Measurements from ENCODE around the gene RPSA. TPM values are rescaled to one million over a fixed set of nuclear protein-coding genes. Genes with fewer than 3 reads are reported as not detected.

RPSA gene
- total RNA-seq, 2 experiments from 2014 or later = 1,930 to 1,974 TPM

DNA sequence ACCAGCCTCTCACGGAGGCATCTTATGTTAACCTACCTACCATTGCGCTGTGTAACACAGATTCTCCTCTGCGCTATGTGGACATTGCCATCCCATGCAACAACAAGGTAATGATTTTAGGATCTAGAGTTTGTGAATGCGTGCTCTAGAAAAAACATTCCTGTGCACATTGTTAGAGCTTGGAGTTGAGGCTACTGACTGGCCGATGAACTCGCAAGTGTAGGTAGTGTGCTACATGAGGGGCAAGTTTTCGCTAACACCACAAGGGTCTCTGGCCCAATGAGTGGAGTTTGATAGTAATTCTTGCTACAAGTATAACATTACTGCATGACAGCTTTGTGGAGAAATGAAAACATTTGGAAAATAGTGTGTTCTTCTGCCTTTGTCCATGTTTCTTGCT, 4.4 kb downstream of the RPSA start:
- Mint-ChIP-seq H3K4me3 (no peak overlapping the region), H3K27ac (peak overlapping the region; percentile 55), H3K27me3 (no peaks in the 10 kb centered on the region), H3K4me1 (ENCODE audit: low read depth) (peaks cover 48% of the 10 kb centered on the region), H3K36me3 (ENCODE audit: low read depth) (peaks cover 86% of the 10 kb centered on the region), H3K9me3 (no peaks in the 10 kb centered on the region)
- POLR2A ChIA-PET = interaction anchor here (1.3 kb wide), 1 partner anchor 27 kb away, joined by 4 read pairs; no protein-coding TSS in a partner anchor
- DNase-seq = no peak
- H3K36me3 ChIP-seq (ENCODE audit: insufficient read depth, low read length) = peaks cover 69% of the 10 kb centered on the region
- no peak for ATAC-seq (ENCODE audit: poor library complexity)
- no peak overlapping the region for H3K4me3 ChIP-seq (ENCODE audit: low read length)
- TF ChIP-seq, protein P1, sequence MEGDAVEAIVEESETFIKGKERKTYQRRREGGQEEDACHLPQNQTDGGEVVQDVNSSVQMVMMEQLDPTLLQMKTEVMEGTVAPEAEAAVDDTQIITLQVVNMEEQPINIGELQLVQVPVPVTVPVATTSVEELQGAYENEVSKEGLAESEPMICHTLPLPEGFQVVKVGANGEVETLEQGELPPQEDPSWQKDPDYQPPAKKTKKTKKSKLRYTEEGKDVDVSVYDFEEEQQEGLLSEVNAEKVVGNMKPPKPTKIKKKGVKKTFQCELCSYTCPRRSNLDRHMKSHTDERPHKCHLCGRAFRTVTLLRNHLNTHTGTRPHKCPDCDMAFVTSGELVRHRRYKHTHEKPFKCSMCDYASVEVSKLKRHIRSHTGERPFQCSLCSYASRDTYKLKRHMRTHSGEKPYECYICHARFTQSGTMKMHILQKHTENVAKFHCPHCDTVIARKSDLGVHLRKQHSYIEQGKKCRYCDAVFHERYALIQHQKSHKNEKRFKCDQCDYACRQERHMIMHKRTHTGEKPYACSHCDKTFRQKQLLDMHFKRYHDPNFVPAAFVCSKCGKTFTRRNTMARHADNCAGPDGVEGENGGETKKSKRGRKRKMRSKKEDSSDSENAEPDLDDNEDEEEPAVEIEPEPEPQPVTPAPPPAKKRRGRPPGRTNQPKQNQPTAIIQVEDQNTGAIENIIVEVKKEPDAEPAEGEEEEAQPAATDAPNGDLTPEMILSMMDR (IDR thresholded peaks at IDR 0.05) = no peak
- H3K27ac ChIP-seq (ENCODE audit: low read depth in 1 of 2, low read length in 2 of 2) = no peak overlapping the region
- intact Hi-C loops (cut with DNase I, micrococcal nuclease) = no loop called here
- H3K4me1 ChIP-seq (ENCODE audit: insufficient read depth, low read length) = peaks cover 32% of the 10 kb centered on the region
- CTCF ChIA-PET = no interaction called here
- H3K9me3 ChIP-seq (ENCODE audit: control insufficient read depth in 1 of 2, insufficient read depth in 1 of 2, low read length in 2 of 2) = no peaks in the 10 kb centered on the region
- H3K27me3 ChIP-seq (ENCODE audit: control insufficient read depth in 1 of 2, insufficient read depth in 2 of 2, low read length in 2 of 2) = no peaks in the 10 kb centered on the region

DNA sequence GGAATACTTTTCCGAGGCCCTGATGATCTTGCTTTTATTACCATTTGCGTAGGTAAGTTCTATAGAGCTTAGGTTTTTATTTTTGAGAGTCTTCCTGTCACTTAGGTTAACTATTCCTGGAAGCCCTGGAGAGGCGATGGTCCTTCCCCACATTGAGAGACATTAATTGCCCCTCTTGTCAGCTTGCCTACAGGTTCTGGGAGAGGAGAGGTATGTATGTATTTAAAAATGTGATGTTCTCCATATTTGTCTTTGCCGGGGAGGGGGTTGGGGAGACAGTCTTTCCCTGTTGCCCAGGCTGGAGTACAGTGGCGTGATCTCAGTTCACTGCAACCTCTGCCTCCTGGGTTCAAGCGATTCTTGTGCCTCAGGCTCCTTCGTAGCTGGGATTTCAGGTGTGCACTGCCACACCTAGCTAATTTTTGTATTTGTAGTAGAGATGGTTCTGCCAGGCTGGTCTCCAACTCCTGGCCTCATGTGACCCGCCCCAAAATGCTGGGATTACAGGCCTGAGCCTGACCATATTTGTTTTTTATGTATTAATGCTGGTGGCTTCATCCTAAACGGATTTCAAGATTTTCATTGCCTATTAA, 6.2 kb downstream of the RPSA start:
- H3K27me3 Mint-ChIP-seq = no peaks in the 10 kb centered on the region
- no peak for ATAC-seq (ENCODE audit: poor library complexity)
- CTCF ChIA-PET = interaction anchor here (1.2 kb wide), 1 partner anchor 35 kb away, joined by 3 read pairs; no protein-coding TSS in a partner anchor
- peaks cover 28% of the 10 kb centered on the region for H3K4me1 ChIP-seq (ENCODE audit: insufficient read depth, low read length)
- H3K27ac ChIP-seq (ENCODE audit: low read depth in 1 of 2, low read length in 2 of 2) = no peak overlapping the region
- TF ChIP-seq, protein P1 (IDR thresholded peaks at IDR 0.05) = no peak
- POLR2A ChIA-PET = no interaction called here
- DNase-seq = no peak
- no peaks in the 10 kb centered on the region for H3K9me3 Mint-ChIP-seq
- H3K36me3 Mint-ChIP-seq (ENCODE audit: low read depth) = peaks cover 73% of the 10 kb centered on the region
- no peaks in the 10 kb centered on the region for H3K27me3 ChIP-seq (ENCODE audit: control insufficient read depth in 1 of 2, insufficient read depth in 2 of 2, low read length in 2 of 2)
- H3K9me3 ChIP-seq (ENCODE audit: control insufficient read depth in 1 of 2, insufficient read depth in 1 of 2, low read length in 2 of 2) = no peaks in the 10 kb centered on the region
- peaks cover 67% of the 10 kb centered on the region for H3K36me3 ChIP-seq (ENCODE audit: insufficient read depth, low read length)
- H3K4me3 Mint-ChIP-seq = no peak overlapping the region
- H3K4me1 Mint-ChIP-seq (ENCODE audit: low read depth) = peaks cover 36% of the 10 kb centered on the region
- intact Hi-C loops (cut with DNase I, micrococcal nuclease) = no loop called here
- no peak overlapping the region for H3K4me3 ChIP-seq (ENCODE audit: low read length)
- peak overlapping the region; percentile 19 for H3K27ac Mint-ChIP-seq

DNA sequence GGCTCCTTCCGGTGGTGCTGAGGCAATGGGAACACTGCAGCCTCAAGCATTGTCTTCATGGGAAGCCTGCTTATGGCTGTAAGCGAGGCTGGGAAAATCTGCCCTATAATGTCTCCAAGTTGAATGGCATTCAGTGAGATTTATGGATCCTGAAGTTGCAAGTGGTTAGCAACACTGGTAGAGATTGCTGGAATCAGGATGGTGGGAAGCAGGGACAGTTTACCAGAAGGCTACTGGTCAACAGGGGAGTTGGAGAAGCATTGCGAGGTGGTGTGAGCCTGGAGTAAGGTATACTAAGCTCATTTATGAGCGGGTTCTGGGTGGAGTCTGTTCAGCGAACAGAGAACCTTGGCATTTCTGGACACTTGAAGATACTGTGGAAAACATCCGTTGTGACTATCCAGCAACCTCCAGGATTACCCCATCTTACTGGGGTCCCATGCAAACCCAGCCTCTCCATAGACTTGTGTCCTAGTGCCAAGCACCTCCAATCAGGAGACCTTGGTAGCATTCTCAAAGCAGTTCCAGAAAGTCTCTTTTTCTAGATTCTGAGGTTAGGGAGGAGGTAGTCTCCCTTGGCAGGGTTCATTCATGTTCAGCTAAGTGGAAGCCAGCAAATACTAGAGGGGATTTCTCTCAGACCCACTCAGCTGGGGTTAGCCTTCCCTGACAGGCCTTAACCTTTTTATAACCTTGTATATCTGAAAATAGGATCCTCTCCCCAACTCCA, 7.3 kb downstream of the RPSA start:
- H3K27ac Mint-ChIP-seq = peak overlapping the region; percentile 19
- H3K27me3 Mint-ChIP-seq = no peaks in the 10 kb centered on the region
- Histone ChIP-seq H3K36me3 (ENCODE audit: insufficient read depth, low read length) (peaks cover 56% of the 10 kb centered on the region), H3K4me3 (ENCODE audit: low read length) (no peak overlapping the region), H3K9me3 (ENCODE audit: control insufficient read depth in 1 of 2, insufficient read depth in 1 of 2, low read length in 2 of 2) (no peaks in the 10 kb centered on the region), H3K27ac (ENCODE audit: low read depth in 1 of 2, low read length in 2 of 2) (no peak overlapping the region), H3K4me1 (ENCODE audit: insufficient read depth, low read length) (peaks cover 17% of the 10 kb centered on the region), H3K27me3 (ENCODE audit: control insufficient read depth in 1 of 2, insufficient read depth in 2 of 2, low read length in 2 of 2) (no peaks in the 10 kb centered on the region)
- POLR2A ChIA-PET = no interaction called here
- peaks cover 62% of the 10 kb centered on the region for H3K36me3 Mint-ChIP-seq (ENCODE audit: low read depth)
- H3K4me1 Mint-ChIP-seq (ENCODE audit: low read depth) = peaks cover 30% of the 10 kb centered on the region
- intact Hi-C loops (cut with DNase I, micrococcal nuclease) = no loop called here
- TF ChIP-seq, protein P1 (IDR thresholded peaks at IDR 0.05) = no peak
- no peaks in the 10 kb centered on the region for H3K9me3 Mint-ChIP-seq
- DNase-seq (no peak), ATAC-seq (ENCODE audit: poor library complexity) (peak; percentile 11)
- CTCF ChIA-PET = no interaction called here
- H3K4me3 Mint-ChIP-seq = no peak overlapping the region

All from CD4-positive, alpha-beta T cell (primary cell).